Measurements from ENCODE around the gene RECQL5.
"Not testable (repeated sequence)": the region's sequence is repeated elsewhere in the genome, so short reads cannot be mapped to it uniquely, and the experiment has no call there.

RECQL5 gene

GRCh38 chr17:75645889-75646637 lies 20.9 kb downstream of the RECQL5 start:
- DNase-seq: no peak

- no peak for DNase-seq
Measured at GRCh38 chr17:75645501-75645888, 21.5 kb downstream of the RECQL5 start.

- DNase-seq: no peak
Measured at GRCh38 chr17:75643643-75644017, 23.3 kb downstream of the RECQL5 start.

GRCh38 chr17:75642784-75643642 lies 23.9 kb downstream of the RECQL5 start:
- DNase-seq: no peak

GRCh38 chr17:75642182-75642783 lies 24.7 kb downstream of the RECQL5 start:
- DNase-seq: no peak

GRCh38 chr17:75641343-75641742 lies 25.6 kb downstream of the RECQL5 start:
- DNase-seq: no peak

GRCh38 chr17:75640556-75641119 lies 26.3 kb downstream of the RECQL5 start:
- DNase-seq: no peak

- DNase-seq: no peak
Measured at GRCh38 chr17:75639771-75640555, 27.0 kb downstream of the RECQL5 start.

GRCh38 chr17:75639327-75639726 lies 27.6 kb downstream of the RECQL5 start:
- no peak for DNase-seq

- no peak for DNase-seq
Measured at GRCh38 chr17:75638893-75639292, 28.1 kb downstream of the RECQL5 start.

GRCh38 chr17:75638039-75638438 lies 28.9 kb downstream of the RECQL5 start:
- not testable (repeated sequence) for DNase-seq

- DNase-seq: no peak
Measured at GRCh38 chr17:75637551-75637950, 29.4 kb downstream of the RECQL5 start.

GRCh38 chr17:75637143-75637538 lies 29.8 kb downstream of the RECQL5 start:
- no peak for DNase-seq

GRCh38 chr17:75636381-75637142 lies 30.4 kb downstream of the RECQL5 start:
- DNase-seq: no peak

- no peak for DNase-seq
Measured at GRCh38 chr17:75635610-75636202, 31.2 kb downstream of the RECQL5 start.

GRCh38 chr17:75634754-75635609 lies 32.0 kb downstream of the RECQL5 start:
- DNase-seq: no peak

GRCh38 chr17:75634376-75634740 lies 32.6 kb downstream of the RECQL5 start:
- no peak for DNase-seq

GRCh38 chr17:75633486-75634375 lies 33.2 kb downstream of the RECQL5 start:
- DNase-seq: peak; percentile 55

- DNase-seq: peak; percentile 86
Measured at GRCh38 chr17:75632863-75633485, 34.0 kb downstream of the RECQL5 start, which contains the start of gene SMIM5. SMIM5 (plus strand) TSS chr17:75633434; CDS start chr17:75640202, 6,768 bp downstream.
